GM18499 (cell line): Measurements from ENCODE around the gene HAUS7.

Source experiments
- ATAC-seq: cut with Tn5 transposase; IDR thresholded peaks from one replicate; pipeline ENCODE4 v1.9.1; 2021; ENCODE audit warnings: moderate number of reproducible peaks; ENCODE audit not compliant: insufficient read depth, unreplicated experiment

The HAUS7 gene

GRCh38 chrX:153500676-153501280 is 30.4 kb upstream of the HAUS7 start:
- no peak for ATAC-seq

GRCh38 chrX:153499876-153500275 is 29.5 kb upstream of the HAUS7 start:
- no peak for ATAC-seq

GRCh38 chrX:153499341-153499740 is 29.0 kb upstream of the HAUS7 start:
- ATAC-seq: no peak

- ATAC-seq: no peak
Observed at GRCh38 chrX:153498453-153498852, 28.1 kb upstream of the HAUS7 start.

- ATAC-seq: no peak
Observed at GRCh38 chrX:153496590-153496959, 26.2 kb upstream of the HAUS7 start.

- ATAC-seq: no peak
Observed at GRCh38 chrX:153495903-153496589, 25.7 kb upstream of the HAUS7 start.

- no peak for ATAC-seq
Observed at GRCh38 chrX:153495362-153495751, 25.0 kb upstream of the HAUS7 start.

GRCh38 chrX:153494541-153495361 is 24.4 kb upstream of the HAUS7 start, which contains the start of gene BGN:
Gene BGN (plus strand): TSS chrX:153494980. CDS start chrX:153504632, 9,652 bp downstream.
- no peak for ATAC-seq

GRCh38 chrX:153494061-153494460 is 23.7 kb upstream of the HAUS7 start:
- ATAC-seq: no peak

- ATAC-seq: no peak
Observed at GRCh38 chrX:153493085-153493484, 22.7 kb upstream of the HAUS7 start.

- no peak for ATAC-seq
Observed at GRCh38 chrX:153492543-153492942, 22.2 kb upstream of the HAUS7 start.

- ATAC-seq: no peak
Observed at GRCh38 chrX:153491918-153492317, 21.5 kb upstream of the HAUS7 start.

GRCh38 chrX:153491351-153491914 is 21.1 kb upstream of the HAUS7 start:
- ATAC-seq: no peak

GRCh38 chrX:153490217-153490930 is 20.0 kb upstream of the HAUS7 start:
- no peak for ATAC-seq

- no peak for ATAC-seq
Observed at GRCh38 chrX:153488231-153488914, 18.0 kb upstream of the HAUS7 start.

- ATAC-seq: no peak
Observed at GRCh38 chrX:153487590-153488071, 17.3 kb upstream of the HAUS7 start.

GRCh38 chrX:153486171-153486570 is 15.8 kb upstream of the HAUS7 start:
- no peak for ATAC-seq

- no peak for ATAC-seq
Observed at GRCh38 chrX:153485396-153486080, 15.2 kb upstream of the HAUS7 start.

GRCh38 chrX:153482376-153483015 is 12.1 kb upstream of the HAUS7 start:
- ATAC-seq: no peak
